ENCODE data around the gene ACAP2.

- no peak for TF ChIP-seq EP300 (IDR thresholded peaks at IDR 0.05)
- TF ChIP-seq CTCF (IDR thresholded peaks at IDR 0.05), result no peak
Observed at GRCh38 chr3:195249057-195249770, 193.6 kb downstream of the ACAP2 start.

Data from tibial nerve (tissue), 4 donors.